ENCODE measurements around the gene PVALEF.

- TF ChIP-seq, protein P1, sequence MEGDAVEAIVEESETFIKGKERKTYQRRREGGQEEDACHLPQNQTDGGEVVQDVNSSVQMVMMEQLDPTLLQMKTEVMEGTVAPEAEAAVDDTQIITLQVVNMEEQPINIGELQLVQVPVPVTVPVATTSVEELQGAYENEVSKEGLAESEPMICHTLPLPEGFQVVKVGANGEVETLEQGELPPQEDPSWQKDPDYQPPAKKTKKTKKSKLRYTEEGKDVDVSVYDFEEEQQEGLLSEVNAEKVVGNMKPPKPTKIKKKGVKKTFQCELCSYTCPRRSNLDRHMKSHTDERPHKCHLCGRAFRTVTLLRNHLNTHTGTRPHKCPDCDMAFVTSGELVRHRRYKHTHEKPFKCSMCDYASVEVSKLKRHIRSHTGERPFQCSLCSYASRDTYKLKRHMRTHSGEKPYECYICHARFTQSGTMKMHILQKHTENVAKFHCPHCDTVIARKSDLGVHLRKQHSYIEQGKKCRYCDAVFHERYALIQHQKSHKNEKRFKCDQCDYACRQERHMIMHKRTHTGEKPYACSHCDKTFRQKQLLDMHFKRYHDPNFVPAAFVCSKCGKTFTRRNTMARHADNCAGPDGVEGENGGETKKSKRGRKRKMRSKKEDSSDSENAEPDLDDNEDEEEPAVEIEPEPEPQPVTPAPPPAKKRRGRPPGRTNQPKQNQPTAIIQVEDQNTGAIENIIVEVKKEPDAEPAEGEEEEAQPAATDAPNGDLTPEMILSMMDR (IDR thresholded peaks at IDR 0.05): no peak
- TF ChIP-seq POLR2AphosphoS5 (IDR thresholded peaks at IDR 0.05; ENCODE audit: low read depth, low read length): no peak
- no peak for TF ChIP-seq TCF7L2 (IDR thresholded peaks at IDR 0.05; ENCODE audit: low read depth, low read length)
- no peak for TF ChIP-seq REST (IDR thresholded peaks at IDR 0.05; ENCODE audit: insufficient read depth in 1 of 2, low read depth in 2 of 2, low read length in 1 of 2)
- no peak for TF ChIP-seq SIN3A (IDR thresholded peaks at IDR 0.05; ENCODE audit: borderline replicate concordance, insufficient read depth, low read depth, low read length)
Measured at GRCh38 chr17:81121841-81122733, 43.2 kb upstream of the PVALEF start.

Data from Panc1 (cell line).